Left renal pelvis (tissue), 4 donors: ENCODE measurements around the gene FOXA3. TPM values are rescaled to one million over a fixed set of nuclear protein-coding genes. Genes with fewer than 3 reads are reported as not detected.
A peak's percentile ranks its signal among the peaks of the same experiment; 100 is the strongest.
"Not testable (repeated sequence)": the region's sequence is repeated elsewhere in the genome, so short reads cannot be mapped to it uniquely, and the experiment has no call there.

Experiments used
- DNase-seq, 4 donors: peaks; one replicate each; pipeline ENCODE4 v3.0.0-alpha.2; 2013; ENCODE audit warnings: low read depth in 4 of 4, low spot score in 3 of 4
- polyA plus RNA-seq, 4 donors: library from polyadenylated mRNA; unstranded; fragments of 120-200 nt; gene quantifications; one replicate each; pipeline ENCODE4 v1.2.1, GENCODE V29; 2013; ENCODE audit not compliant: insufficient read length in 4 of 4

The FOXA3 gene
- polyA plus RNA-seq, 4 donors, result 0.11 to 0.76 (median 0.31) TPM

- peak in 3 of 4 donors; percentile 85 to 92 (median 91) for DNase-seq
Measured at GRCh38 chr19:45886427-45887199, 22.5 kb downstream of the FOXA3 start.

- DNase-seq, result no peak
Measured at GRCh38 chr19:45887200-45887710, 23.1 kb downstream of the FOXA3 start.

GRCh38 chr19:45889210-45889885 is 25.2 kb downstream of the FOXA3 start:
- no peak for DNase-seq

GRCh38 chr19:45890877-45891276 is 26.8 kb downstream of the FOXA3 start:
- DNase-seq, result no peak

GRCh38 chr19:45895519-45895972 is 31.4 kb downstream of the FOXA3 start:
- DNase-seq, result no peak

- DNase-seq, result not testable (repeated sequence)
Measured at GRCh38 chr19:45895983-45896599, 32.0 kb downstream of the FOXA3 start.

GRCh38 chr19:45897261-45897812 is 33.2 kb downstream of the FOXA3 start:
- DNase-seq, result no peak

- no peak for DNase-seq
Measured at GRCh38 chr19:45899253-45899652, 35.1 kb downstream of the FOXA3 start.

- no peak for DNase-seq
Measured at GRCh38 chr19:45899919-45900589, 35.9 kb downstream of the FOXA3 start.

GRCh38 chr19:45900738-45901431 is 36.8 kb downstream of the FOXA3 start:
- DNase-seq, result no peak

- DNase-seq, result no peak
Measured at GRCh38 chr19:45901432-45901911, 37.3 kb downstream of the FOXA3 start.

- no peak for DNase-seq
Measured at GRCh38 chr19:45901912-45902650, 38.0 kb downstream of the FOXA3 start, which contains the start of gene MYPOP. Gene MYPOP (minus strand): TSS chr19:45902613. CDS start chr19:45901773, 840 bp downstream.

GRCh38 chr19:45902651-45903625 is 38.8 kb downstream of the FOXA3 start:
- peak; percentile 95 to 99 (median 96) for DNase-seq

GRCh38 chr19:45905011-45905410 is 40.9 kb downstream of the FOXA3 start:
- DNase-seq, result no peak

- DNase-seq, result no peak
Measured at GRCh38 chr19:45906221-45906620, 42.1 kb downstream of the FOXA3 start.

- DNase-seq, result no peak
Measured at GRCh38 chr19:45908956-45909355, 44.8 kb downstream of the FOXA3 start.

- no peak for DNase-seq
Measured at GRCh38 chr19:45911291-45911690, 47.2 kb downstream of the FOXA3 start.
